IPS-20b (cell line): ENCODE results near the gene EIF4E1B.
"Not testable (repeated sequence)": the region's sequence is repeated elsewhere in the genome, so short reads cannot be mapped to it uniquely, and the experiment has no call there.

Experiments
- H3K27ac ChIP-seq: one replicate; pipeline ENCODE4 v1.5.1; 2013; ENCODE audit warnings: low read length
- H3K27me3 ChIP-seq: 2 replicates; pipeline ENCODE4 v1.6.1; 2013; ENCODE audit warnings: mild to moderate bottlenecking, low read length, inconsistent platforms; ENCODE audit not compliant: insufficient read depth
- H3K36me3 ChIP-seq: 2 replicates; pipeline ENCODE4 v1.6.1; 2013; ENCODE audit warnings: low read depth, mild to moderate bottlenecking, inconsistent platforms, low read length, moderate library complexity; ENCODE audit not compliant: insufficient read depth
- H3K4me1 ChIP-seq: 2 replicates; pipeline ENCODE4 v1.6.1; 2013; ENCODE audit warnings: mild to moderate bottlenecking, control low read depth, inconsistent platforms, low read length, moderate library complexity; ENCODE audit not compliant: insufficient read depth
- H3K4me3 ChIP-seq: 2 replicates; pipeline ENCODE4 v1.5.1; 2013; ENCODE audit warnings: mild to moderate bottlenecking, low read length, inconsistent platforms
- H3K9ac ChIP-seq: 2 replicates; pipeline ENCODE4 v1.6.1; 2013; ENCODE audit warnings: low read depth, mild to moderate bottlenecking, inconsistent platforms, low read length, moderate library complexity
- H3K9me3 ChIP-seq: 2 replicates; pipeline ENCODE4 v1.6.1; 2013; ENCODE audit warnings: mild to moderate bottlenecking, low read depth, low read length, inconsistent platforms; ENCODE audit not compliant: insufficient read depth

The EIF4E1B gene

DNA sequence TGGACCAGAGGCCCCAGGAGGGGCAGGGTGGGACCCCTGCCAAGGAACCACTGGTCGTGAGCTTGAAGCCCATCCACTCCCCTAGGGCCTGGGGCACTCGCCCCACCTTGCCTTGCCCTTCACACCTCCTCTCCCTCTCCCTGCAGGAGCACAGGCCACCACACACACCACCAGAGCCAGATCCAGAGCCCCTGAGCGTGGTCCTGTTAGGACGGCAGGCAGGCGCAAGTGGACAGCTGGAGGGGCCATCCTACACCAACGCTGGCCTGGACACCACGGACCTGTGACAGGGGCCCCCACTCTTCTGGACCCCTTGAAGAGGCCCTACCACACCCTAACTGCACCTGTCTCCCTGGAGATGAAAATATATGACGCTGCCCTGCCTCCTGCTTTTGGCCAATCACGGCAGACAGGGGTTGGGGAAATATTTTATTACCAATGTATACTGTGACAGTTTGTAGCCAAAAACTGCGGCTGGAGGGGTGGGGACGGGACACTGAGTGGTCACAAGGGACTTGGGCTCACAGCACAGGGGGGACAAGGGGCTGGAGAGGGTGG lies 35.0 kb upstream of the EIF4E1B start:
- Histone ChIP-seq H3K4me1 (no peaks in the 10 kb centered on the region), H3K27me3 (peaks cover 20% of the 10 kb centered on the region; the same call in 1 of the 2 replicates), H3K27ac (no peak overlapping the region), H3K9ac (no peak overlapping the region), H3K4me3 (no peak overlapping the region), H3K36me3 (peaks cover 12% of the 10 kb centered on the region; the same call in 1 of the 2 replicates), H3K9me3 (peaks cover 6% of the 10 kb centered on the region; the same call in 1 of the 2 replicates)

DNA sequence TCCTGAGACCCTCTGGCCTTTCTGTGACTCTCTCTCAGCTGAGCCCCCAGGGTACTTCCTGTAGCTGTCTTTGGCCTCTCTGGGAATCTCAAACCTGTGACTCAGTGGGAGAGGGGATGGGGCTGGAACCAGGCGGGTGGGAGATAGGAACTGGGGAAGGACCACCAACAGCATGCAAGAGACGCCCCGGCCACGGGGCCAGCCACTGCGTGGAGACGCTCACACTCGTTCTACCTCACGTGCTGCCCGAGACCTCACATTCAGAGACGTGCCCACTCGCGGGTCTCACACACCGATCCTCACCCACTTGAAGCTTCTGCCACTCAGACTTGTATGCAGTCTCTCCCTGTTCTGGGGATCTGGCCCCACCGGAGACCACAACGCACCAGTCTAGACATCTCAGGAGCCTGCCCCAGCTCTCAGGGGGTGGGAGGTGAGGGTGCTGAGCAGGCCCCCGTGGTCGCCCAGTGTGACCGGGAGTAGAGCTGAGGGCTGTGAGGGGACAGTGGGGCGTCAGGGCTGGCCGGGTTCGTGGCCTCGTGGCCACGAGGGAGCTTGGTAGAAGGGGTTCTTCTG lies 34.3 kb upstream of the EIF4E1B start:
- peaks cover 12% of the 10 kb centered on the region; the same call in 1 of the 2 replicates for H3K36me3 ChIP-seq
- no peak overlapping the region for H3K4me3 ChIP-seq
- H3K4me1 ChIP-seq: no peaks in the 10 kb centered on the region
- peaks cover 4% of the 10 kb centered on the region; the same call in 1 of the 2 replicates for H3K9me3 ChIP-seq
- H3K27ac ChIP-seq: no peak overlapping the region
- peaks cover 20% of the 10 kb centered on the region; the same call in 1 of the 2 replicates for H3K27me3 ChIP-seq
- H3K9ac ChIP-seq: no peak overlapping the region

- Histone ChIP-seq H3K27ac (no peak overlapping the region), H3K4me3 (no peak overlapping the region; the same call in 1 of the 2 replicates), H3K9me3 (no peaks in the 10 kb centered on the region; the same call in 1 of the 2 replicates), H3K36me3 (peaks cover 12% of the 10 kb centered on the region; the same call in 1 of the 2 replicates), H3K4me1 (no peaks in the 10 kb centered on the region), H3K9ac (no peak overlapping the region), H3K27me3 (peaks cover 20% of the 10 kb centered on the region; the same call in 1 of the 2 replicates)
These were observed 33.6 kb upstream of the EIF4E1B start for GRCh38 chr5:176596689-176597416.

DNA sequence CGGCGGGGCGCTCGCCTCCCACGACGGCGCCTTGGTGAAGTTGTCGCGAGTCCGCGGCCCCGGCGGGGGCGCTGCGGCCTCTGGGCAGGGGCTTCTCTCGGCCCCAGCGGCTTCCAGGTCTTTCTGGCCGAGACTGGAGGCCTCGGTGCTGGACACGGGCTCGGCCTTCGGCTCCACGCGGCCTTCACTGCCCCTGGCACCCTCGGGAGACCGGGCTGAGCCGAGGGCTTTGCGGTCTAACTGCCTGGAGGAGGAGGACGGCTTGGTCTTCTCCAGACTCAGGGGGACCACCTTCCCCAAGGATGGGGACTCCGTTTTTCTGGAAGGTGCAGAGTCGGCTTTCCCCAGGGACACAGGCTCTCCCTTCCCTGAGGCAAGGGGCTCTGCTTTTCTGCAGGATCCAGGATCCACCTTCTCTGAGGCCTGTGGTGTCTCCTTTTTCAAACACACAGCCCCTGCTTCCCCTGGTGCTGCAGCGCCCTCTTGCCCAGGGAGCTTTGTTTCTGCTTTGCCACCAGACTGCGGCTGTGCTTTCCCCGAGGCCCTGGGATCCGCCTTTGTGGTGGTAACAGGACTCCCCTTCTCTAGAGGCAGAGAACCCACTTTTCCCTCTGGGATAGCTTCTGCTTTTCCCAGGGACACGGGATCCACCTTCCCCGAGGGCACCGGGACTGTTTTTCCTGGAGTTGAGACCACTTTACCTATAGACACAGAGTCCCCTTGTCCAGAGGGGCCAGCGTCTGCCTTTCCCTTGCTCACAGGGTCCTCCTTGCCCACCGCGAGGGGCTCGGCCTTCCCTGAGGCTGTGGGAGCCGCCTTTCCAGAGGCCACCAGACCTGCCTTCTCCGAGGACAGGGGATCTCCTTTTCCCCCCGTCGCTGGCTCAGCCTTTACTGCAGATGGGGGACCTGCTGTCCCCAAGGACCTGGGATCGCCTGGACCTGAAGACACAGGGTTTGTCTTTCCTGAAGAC lies 32.8 kb upstream of the EIF4E1B start:
- H3K9ac ChIP-seq: no peak overlapping the region
- no peaks in the 10 kb centered on the region for H3K9me3 ChIP-seq
- H3K27me3 ChIP-seq: peaks cover 20% of the 10 kb centered on the region; the same call in 1 of the 2 replicates
- no peak overlapping the region for H3K27ac ChIP-seq
- no peak overlapping the region for H3K4me3 ChIP-seq
- peaks cover 12% of the 10 kb centered on the region; the same call in 1 of the 2 replicates for H3K36me3 ChIP-seq
- no peaks in the 10 kb centered on the region for H3K4me1 ChIP-seq

GRCh38 chr5:176599749-176600430 lies 30.6 kb upstream of the EIF4E1B start:
- not testable (repeated sequence) for H3K9me3 ChIP-seq, H3K4me1 ChIP-seq, H3K27ac ChIP-seq, H3K4me3 ChIP-seq, H3K9ac ChIP-seq
- H3K27me3 ChIP-seq: peaks cover 20% of the 10 kb centered on the region; the same call in 1 of the 2 replicates
- peaks cover 12% of the 10 kb centered on the region; the same call in 1 of the 2 replicates for H3K36me3 ChIP-seq

GRCh38 chr5:176601901-176602482 lies 28.5 kb upstream of the EIF4E1B start:
- H3K9me3 ChIP-seq: no peaks in the 10 kb centered on the region
- peaks cover 12% of the 10 kb centered on the region; the same call in 1 of the 2 replicates for H3K36me3 ChIP-seq
- H3K9ac ChIP-seq: no peak overlapping the region
- H3K27me3 ChIP-seq: peaks cover 12% of the 10 kb centered on the region; the same call in 1 of the 2 replicates
- H3K4me3 ChIP-seq: no peak overlapping the region
- no peak overlapping the region for H3K27ac ChIP-seq
- no peaks in the 10 kb centered on the region for H3K4me1 ChIP-seq

DNA sequence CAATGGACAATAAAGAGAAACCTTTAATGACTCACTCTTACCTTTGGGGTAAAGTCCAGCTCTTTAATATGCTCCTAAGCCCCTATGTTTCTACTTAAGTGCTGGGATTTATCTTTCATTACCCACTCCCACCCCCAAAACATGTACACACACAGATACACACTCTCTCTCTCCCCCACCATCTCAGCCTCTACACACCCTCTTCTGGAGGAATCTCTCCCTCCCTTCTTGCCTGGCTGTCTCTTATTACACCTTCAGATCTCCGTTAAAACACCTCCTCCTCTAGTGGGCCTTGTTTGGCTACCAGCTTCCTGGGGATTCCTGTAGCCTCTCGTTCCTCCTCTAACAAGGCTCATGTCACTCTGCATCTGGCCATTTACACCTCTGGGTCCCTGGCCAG lies 27.4 kb upstream of the EIF4E1B start:
- Histone ChIP-seq H3K9ac (no peak overlapping the region), H3K27me3 (peaks cover 6% of the 10 kb centered on the region; the same call in 1 of the 2 replicates), H3K4me3 (no peak overlapping the region)

DNA sequence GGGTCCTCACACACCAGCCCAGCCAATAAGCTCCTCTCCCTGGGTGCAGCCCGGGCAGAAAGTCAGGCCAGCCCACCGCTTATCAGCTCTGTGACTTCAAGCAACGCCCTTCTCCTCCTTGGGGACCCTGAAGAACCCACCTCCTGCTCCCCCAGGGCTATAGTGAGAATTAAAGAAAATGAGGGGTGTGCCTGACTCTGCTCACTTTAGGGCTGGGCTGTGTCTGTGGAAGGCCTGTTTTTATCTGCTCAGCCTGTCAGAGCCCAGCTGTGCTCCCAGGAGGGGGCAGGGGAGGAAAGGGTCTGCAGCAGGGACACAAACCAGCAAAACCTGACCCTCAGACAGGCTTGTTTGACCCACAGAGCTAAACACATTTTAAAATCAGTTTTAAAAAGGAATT lies 24.4 kb upstream of the EIF4E1B start:
- no peak overlapping the region for H3K9ac ChIP-seq
- 0 out of 2 replicates have a peak, but pooled peaks cover 2% of the 10 kb centered on the region for H3K4me1 ChIP-seq
- no peaks in the 10 kb centered on the region for H3K9me3 ChIP-seq
- H3K4me3 ChIP-seq: no peak overlapping the region
- H3K27ac ChIP-seq: no peak overlapping the region
- H3K36me3 ChIP-seq: no peaks in the 10 kb centered on the region
- H3K27me3 ChIP-seq: peaks cover 20% of the 10 kb centered on the region

More for the DNA sequence above, 27.4 kb upstream of the EIF4E1B start:
- H3K36me3 ChIP-seq: peaks cover 11% of the 10 kb centered on the region; the same call in 1 of the 2 replicates
- no peak overlapping the region for H3K27ac ChIP-seq
- no peaks in the 10 kb centered on the region for H3K4me1 ChIP-seq
- no peaks in the 10 kb centered on the region for H3K9me3 ChIP-seq

DNA sequence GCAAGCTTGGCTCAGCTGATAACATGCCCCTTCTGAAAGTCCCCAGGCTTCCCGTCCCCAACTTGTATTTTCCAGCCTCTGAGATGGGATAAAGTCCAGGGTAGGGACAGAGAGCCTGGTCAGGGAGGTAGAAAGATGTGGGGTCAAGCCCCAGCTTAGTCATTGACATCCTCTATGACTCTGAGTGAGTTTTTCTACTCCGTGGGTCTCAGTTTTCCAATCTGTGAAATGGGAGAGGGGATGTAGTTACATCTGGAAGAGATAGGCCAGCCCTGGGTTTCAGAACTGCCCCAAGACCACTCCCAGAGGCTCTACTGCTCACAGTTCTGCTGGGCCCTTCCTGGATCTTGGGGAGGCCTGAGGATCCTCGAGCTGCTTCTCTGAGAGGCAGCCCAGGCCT lies 23.6 kb upstream of the EIF4E1B start:
- Histone ChIP-seq H3K27ac (no peak overlapping the region), H3K4me1 (0 out of 2 replicates have a peak, but pooled peaks cover 2% of the 10 kb centered on the region), H3K4me3 (no peak overlapping the region), H3K9ac (no peak overlapping the region), H3K27me3 (peaks cover 28% of the 10 kb centered on the region), H3K36me3 (no peaks in the 10 kb centered on the region), H3K9me3 (no peaks in the 10 kb centered on the region)

GRCh38 chr5:176608142-176608705 lies 22.3 kb upstream of the EIF4E1B start:
- no peak overlapping the region for H3K27ac ChIP-seq
- no peak overlapping the region for H3K4me3 ChIP-seq
- no peaks in the 10 kb centered on the region for H3K36me3 ChIP-seq
- peaks cover 9% of the 10 kb centered on the region; the same call in 1 of the 2 replicates for H3K4me1 ChIP-seq
- no peak overlapping the region for H3K9ac ChIP-seq
- H3K27me3 ChIP-seq: peaks cover 32% of the 10 kb centered on the region
- no peaks in the 10 kb centered on the region for H3K9me3 ChIP-seq
